ENCODE results near the gene MYO1E. TPM values are rescaled to one million over a fixed set of nuclear protein-coding genes. Genes with fewer than 3 reads are reported as not detected.
"Not testable (repeated sequence)": the region's sequence is repeated elsewhere in the genome, so short reads cannot be mapped to it uniquely, and the experiment has no call there.

The MYO1E gene
- total RNA-seq, 1 donor from 2014 or later: 403 TPM

DNA sequence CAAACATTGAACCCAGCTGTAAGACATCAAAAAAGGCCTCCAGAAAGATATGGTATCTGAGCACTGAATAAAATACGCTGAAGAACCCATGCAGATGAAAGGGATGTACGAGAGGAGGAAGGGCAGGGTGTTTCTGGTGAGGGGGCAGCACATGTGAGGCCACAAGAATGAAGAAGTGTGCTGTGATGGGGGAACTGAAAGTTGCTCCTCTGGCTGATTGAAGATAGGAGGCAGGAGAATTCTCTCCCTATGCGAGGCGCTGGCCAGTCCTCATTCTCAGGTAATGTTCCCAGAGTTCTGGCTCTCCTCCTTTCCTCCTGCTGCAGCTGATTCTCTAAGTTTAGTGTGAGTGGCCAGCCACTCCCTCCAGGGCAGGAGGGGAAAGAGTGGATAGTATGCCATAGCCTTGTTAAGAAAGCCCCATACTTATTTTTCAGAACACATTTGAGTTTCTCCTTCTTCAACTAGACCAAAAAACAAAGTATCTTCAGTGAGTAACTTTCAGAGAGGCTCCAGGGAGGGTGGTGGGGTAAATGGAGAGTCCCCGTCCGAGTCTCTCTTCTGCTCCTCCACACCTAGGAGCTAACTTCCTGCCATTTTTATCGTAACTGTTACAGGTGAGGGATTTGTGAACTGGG, 26.9 kb upstream of the MYO1E start:
- TF ChIP-seq, protein P1, sequence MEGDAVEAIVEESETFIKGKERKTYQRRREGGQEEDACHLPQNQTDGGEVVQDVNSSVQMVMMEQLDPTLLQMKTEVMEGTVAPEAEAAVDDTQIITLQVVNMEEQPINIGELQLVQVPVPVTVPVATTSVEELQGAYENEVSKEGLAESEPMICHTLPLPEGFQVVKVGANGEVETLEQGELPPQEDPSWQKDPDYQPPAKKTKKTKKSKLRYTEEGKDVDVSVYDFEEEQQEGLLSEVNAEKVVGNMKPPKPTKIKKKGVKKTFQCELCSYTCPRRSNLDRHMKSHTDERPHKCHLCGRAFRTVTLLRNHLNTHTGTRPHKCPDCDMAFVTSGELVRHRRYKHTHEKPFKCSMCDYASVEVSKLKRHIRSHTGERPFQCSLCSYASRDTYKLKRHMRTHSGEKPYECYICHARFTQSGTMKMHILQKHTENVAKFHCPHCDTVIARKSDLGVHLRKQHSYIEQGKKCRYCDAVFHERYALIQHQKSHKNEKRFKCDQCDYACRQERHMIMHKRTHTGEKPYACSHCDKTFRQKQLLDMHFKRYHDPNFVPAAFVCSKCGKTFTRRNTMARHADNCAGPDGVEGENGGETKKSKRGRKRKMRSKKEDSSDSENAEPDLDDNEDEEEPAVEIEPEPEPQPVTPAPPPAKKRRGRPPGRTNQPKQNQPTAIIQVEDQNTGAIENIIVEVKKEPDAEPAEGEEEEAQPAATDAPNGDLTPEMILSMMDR (conservative IDR thresholded peaks at IDR 0.05; ENCODE audit: low read depth, low read length): no peak
- no peak overlapping the region for H3K4me3 ChIP-seq (ENCODE audit: low read depth, low read length)
- DNase-seq (ENCODE audit: low read depth): no peak

DNA sequence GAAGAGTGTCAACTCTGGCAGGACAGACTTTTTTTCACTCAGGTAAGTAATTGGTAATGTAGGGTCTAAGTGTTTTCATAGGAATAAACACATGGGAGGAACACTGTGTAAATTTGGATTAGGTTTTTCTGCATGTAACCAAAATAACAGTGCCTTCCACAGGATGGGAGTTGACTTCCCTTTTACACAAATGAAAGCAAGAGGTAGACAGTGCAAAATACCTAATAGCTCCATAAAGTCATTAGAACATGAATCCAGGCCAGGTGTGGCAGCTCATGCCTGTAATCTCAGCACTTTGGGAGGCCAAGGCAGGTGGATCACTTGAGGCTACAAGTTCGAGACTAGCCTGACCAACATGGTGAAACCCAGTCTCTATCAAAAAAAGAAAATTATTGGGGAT, 25.5 kb upstream of the MYO1E start:
- H3K4me3 ChIP-seq (ENCODE audit: low read depth, low read length): no peak overlapping the region
- TF ChIP-seq, protein P1 (conservative IDR thresholded peaks at IDR 0.05; ENCODE audit: low read depth, low read length): no peak
- no peak for DNase-seq (ENCODE audit: low read depth)

DNA sequence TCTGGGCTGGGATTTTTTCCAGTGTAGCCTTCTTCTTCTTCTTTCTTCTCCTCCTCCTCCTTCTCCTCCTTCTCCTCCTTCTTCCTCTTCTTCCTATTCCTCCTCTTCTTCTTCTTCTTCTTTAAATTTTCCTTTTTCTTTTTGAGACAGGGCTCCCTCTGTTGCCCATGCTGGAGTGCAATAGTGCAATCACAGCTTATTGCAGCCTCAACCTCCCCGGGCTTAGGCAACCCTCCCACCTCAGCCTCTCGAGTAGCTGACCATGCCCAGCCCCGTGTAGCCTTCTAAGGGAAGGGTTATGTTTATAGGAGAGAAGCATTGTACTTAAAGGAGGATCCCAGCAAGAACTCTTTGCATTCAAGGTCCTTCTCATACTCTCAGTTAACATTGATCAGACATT, 24.0 kb upstream of the MYO1E start:
- no peak for DNase-seq (ENCODE audit: low read depth)
- TF ChIP-seq, protein P1 (conservative IDR thresholded peaks at IDR 0.05; ENCODE audit: low read depth, low read length): no peak
- no peak overlapping the region for H3K4me3 ChIP-seq (ENCODE audit: low read depth, low read length)

DNA sequence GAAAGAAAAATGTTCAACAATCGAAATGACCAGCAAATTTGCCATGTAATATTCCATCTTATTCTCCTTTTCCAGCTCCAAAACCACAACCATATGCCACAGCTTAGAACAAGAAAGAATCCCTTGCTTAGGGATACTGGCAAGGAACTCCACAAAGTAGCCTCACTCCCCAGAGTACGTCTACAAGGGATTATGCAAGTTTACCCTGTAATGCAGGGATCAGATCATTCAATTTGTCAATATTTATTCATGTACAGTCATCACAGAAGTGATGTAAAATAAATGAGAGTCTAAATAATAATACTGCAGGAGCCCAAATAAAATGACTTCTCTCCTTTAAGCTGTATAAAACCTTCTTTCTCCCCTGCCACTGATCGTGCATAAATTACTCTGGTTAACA, 23.5 kb upstream of the MYO1E start:
- no peak for DNase-seq (ENCODE audit: low read depth)
- TF ChIP-seq, protein P1 (conservative IDR thresholded peaks at IDR 0.05; ENCODE audit: low read depth, low read length): no peak
- no peak overlapping the region for H3K4me3 ChIP-seq (ENCODE audit: low read depth, low read length)

DNA sequence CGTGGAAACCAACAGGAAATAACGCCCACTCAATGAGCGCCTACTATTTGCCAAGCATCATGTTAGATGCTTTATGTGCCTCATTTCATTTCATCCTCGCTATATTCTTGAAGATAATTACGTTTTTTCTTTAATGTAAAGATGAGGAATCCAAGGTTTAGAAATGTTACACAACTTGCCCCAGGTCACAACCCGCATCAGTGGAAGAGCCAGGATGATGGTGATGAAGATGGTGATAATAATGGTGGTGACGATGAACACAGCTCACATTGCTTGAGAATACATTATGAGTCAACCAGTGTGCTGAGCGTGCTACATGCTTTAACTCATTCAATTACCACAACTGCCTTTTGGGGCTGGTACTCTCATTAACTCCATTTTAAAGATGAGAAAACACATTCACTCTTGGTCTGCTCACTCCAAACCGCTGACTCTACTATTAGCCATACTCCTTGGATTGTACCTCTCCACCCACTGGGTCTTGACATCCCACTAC, 21.5 kb upstream of the MYO1E start:
- DNase-seq (ENCODE audit: low read depth): no peak
- no peak overlapping the region for H3K4me3 ChIP-seq (ENCODE audit: low read depth, low read length)
- TF ChIP-seq, protein P1 (conservative IDR thresholded peaks at IDR 0.05; ENCODE audit: low read depth, low read length): no peak

DNA sequence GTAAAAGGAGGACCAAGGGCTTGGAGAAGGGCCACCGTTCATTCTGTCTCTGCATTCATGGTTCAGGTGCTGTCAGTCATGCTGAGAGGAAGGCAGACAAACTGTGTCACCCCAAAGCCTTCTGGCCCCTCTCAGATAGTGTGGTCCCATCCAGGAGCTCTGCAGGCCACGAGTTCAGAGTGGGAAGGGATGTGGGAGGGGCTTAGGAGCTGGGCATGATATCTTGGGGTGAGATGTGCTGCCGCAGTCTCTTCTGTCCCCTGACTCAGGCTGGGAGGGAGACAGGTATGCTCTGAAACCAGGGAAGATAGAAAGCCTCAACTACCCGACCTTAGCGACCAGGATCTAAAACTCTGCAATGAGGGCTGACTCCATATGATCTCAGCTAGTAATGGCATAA, 19.6 kb upstream of the MYO1E start:
- no peak for DNase-seq (ENCODE audit: low read depth)
- TF ChIP-seq, protein P1 (conservative IDR thresholded peaks at IDR 0.05; ENCODE audit: low read depth, low read length): no peak
- no peak overlapping the region for H3K4me3 ChIP-seq (ENCODE audit: low read depth, low read length)

DNA sequence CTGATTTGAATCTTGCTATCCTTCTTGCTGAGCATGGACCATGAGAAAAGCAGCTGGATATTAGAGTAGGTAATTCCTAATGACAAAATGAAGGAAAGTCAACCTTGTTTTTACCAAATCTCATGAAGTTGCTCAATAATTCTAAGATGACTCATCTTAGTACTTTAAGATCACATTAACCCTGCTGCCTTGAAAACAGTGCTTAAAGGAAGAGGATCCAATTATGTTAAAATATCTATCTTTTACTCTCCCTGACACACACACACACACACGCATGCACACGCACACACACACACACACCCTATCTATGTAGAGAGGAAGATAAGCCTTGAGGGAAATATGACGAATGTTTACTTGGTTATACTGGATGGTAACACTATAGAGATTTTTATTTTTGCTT, 16.0 kb upstream of the MYO1E start:
- H3K4me3 ChIP-seq (ENCODE audit: low read depth, low read length): no peak overlapping the region
- TF ChIP-seq, protein P1 (conservative IDR thresholded peaks at IDR 0.05; ENCODE audit: low read depth, low read length): no peak
- DNase-seq (ENCODE audit: low read depth): no peak

DNA sequence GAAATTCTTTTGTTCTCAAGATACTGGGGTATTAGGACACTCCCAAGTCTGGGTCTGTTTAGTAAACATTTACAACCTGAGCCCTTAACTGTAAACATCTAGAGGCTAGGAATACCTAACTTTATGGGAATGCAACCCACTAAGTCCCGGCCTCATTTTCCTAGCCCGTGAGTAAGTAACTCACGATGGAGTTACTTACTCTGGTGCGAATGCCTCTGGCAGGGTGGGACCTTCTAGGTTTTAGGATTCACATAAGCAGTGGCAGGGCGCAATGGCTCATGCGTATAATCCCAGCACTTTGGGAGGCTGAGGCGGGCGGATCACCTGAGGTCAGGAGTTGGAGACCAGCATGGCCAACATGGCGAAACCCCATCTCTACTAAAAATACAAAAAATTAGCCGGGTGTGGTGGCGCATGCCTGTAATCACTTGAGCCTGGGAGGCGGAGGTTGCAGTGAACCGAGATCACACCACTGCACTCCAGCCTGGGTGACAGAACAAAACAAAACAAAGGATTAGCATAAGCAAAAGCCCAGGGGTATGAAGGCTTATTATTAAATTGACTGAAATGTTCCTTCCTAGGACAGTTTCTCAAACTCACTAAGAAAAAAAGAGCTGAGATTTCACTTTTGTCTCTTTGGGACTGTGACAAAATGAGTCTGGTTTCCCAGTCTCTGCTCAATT, 14.7 kb upstream of the MYO1E start:
- not testable (repeated sequence) for DNase-seq (ENCODE audit: low read depth); H3K4me3 ChIP-seq (ENCODE audit: low read depth, low read length)

Measured in epithelial cell of proximal tubule (primary cell).